Liver (tissue), 9 donors: Measurements from ENCODE around the gene ATG4B. TPM values are rescaled to one million over a fixed set of nuclear protein-coding genes. Genes with fewer than 3 reads are reported as not detected.

Source experiments
- DNase-seq: peaks from one replicate; pipeline ENCODE4 v3.0.0-alpha.2; 2017; ENCODE audit warnings: low spot score
- H3K27ac ChIP-seq, 2 donors: one replicate each; pipeline ENCODE4 v1.7.0; 2013; ENCODE audit warnings: inconsistent platforms in 2 of 2, low read length in 2 of 2, control low read depth in 1 of 2, low read depth in 1 of 2, mild to moderate bottlenecking in 1 of 2
- H3K27me3 ChIP-seq, 4 donors: one replicate each; pipeline versions ENCODE4 v1.6.1 to v1.7.0; 2013; ENCODE audit warnings: low read length in 3 of 4, inconsistent platforms in 1 of 4, mild to moderate bottlenecking in 1 of 4, moderate library complexity in 1 of 4; ENCODE audit not compliant: control insufficient read depth in 4 of 4, insufficient read depth in 4 of 4
- H3K36me3 ChIP-seq, 4 donors: one replicate each; pipeline versions ENCODE4 v1.6.1 to v1.7.0; 2013; ENCODE audit warnings: low read length in 3 of 4, mild to moderate bottlenecking in 3 of 4, low read depth in 1 of 4, moderate library complexity in 1 of 4; ENCODE audit not compliant: control insufficient read depth in 4 of 4, insufficient read depth in 3 of 4
- H3K4me1 ChIP-seq, 4 donors: one replicate each; pipeline versions ENCODE4 v1.6.1 to v1.7.0; 2013; ENCODE audit warnings: low read length in 3 of 4, mild to moderate bottlenecking in 3 of 4, moderate library complexity in 1 of 4; ENCODE audit not compliant: control insufficient read depth in 4 of 4, insufficient read depth in 4 of 4
- H3K4me3 ChIP-seq, 3 donors: one replicate each; pipeline versions ENCODE4 v1.6.1 to v1.7.0; 2013; ENCODE audit warnings: low read length in 3 of 3, control low read depth in 1 of 3, low read depth in 1 of 3, mild to moderate bottlenecking in 1 of 3
- H3K9ac ChIP-seq, 2 donors: one replicate each; pipeline ENCODE4 v1.7.0; 2013; ENCODE audit warnings: low read length in 2 of 2, mild to moderate bottlenecking in 2 of 2, moderate library complexity in 2 of 2, control low read depth in 1 of 2, low read depth in 1 of 2
- H3K9me3 ChIP-seq, 4 donors: one replicate each; pipeline versions ENCODE4 v1.6.1 to v1.7.0; 2013; ENCODE audit warnings: low read length in 3 of 4; ENCODE audit not compliant: control insufficient read depth in 4 of 4
- ATF3 ChIP-seq: IDR thresholded peaks from 2 replicates; pipeline ENCODE4 v1.6.1; 2016; ENCODE audit warnings: antibody characterized with exemption
- CTCF ChIP-seq: fragments of 150-350 bp; IDR thresholded peaks from 2 replicates; pipeline ENCODE4 v1.5.1; 2017; ENCODE audit warnings: improper control_type of control experiment, low read depth, low read length; ENCODE audit not compliant: missing input control
- EGR1 ChIP-seq, 2 donors: IDR thresholded peaks; 2 replicates each; pipeline ENCODE4 v1.6.1; 2016 to 2018; ENCODE audit warnings: antibody characterized with exemption in 2 of 2, low read depth in 2 of 2
- FOXA1 ChIP-seq: IDR thresholded peaks from 2 replicates; pipeline ENCODE4 v1.6.1; 2016; ENCODE audit warnings: antibody characterized with exemption
- FOXA2 ChIP-seq: IDR thresholded peaks from 2 replicates; pipeline ENCODE4 v1.6.1; 2016; ENCODE audit warnings: antibody characterized with exemption
- GABPA ChIP-seq, 2 donors: IDR thresholded peaks in 1 of 2; conservative IDR thresholded peaks in 1 of 2; 2 replicates each; pipeline ENCODE4 v1.6.1; 2016; ENCODE audit warnings: antibody characterized with exemption in 2 of 2, mild to moderate bottlenecking in 1 of 2, moderate library complexity in 1 of 2
- HNF4A ChIP-seq, 2 donors: conservative IDR thresholded peaks; 2 replicates each; pipeline ENCODE4 v1.6.1; 2016; ENCODE audit warnings: antibody characterized with exemption in 2 of 2, mild to moderate bottlenecking in 2 of 2
- HNF4G ChIP-seq: IDR thresholded peaks from 2 replicates; pipeline ENCODE4 v1.6.1; 2016; ENCODE audit warnings: antibody characterized with exemption
- JUND ChIP-seq, 2 donors: IDR thresholded peaks; 2 replicates each; pipeline ENCODE4 v1.6.1; 2016; ENCODE audit warnings: antibody characterized with exemption in 2 of 2
- MAX ChIP-seq: IDR thresholded peaks from 2 replicates; pipeline ENCODE4 v1.6.1; 2016; ENCODE audit warnings: antibody characterized with exemption
- NR2F2 ChIP-seq: IDR thresholded peaks from 2 replicates; pipeline ENCODE4 v1.6.1; 2016; ENCODE audit warnings: antibody characterized with exemption
- REST ChIP-seq: IDR thresholded peaks from 2 replicates; pipeline ENCODE4 v1.6.1; 2016; ENCODE audit warnings: antibody characterized with exemption, mild to moderate bottlenecking
- RXRA ChIP-seq, 2 donors: IDR thresholded peaks; 2 replicates each; pipeline ENCODE4 v1.6.1; 2017 to 2018; ENCODE audit warnings: antibody characterized with exemption in 2 of 2, mild to moderate bottlenecking in 1 of 2
- SP1 ChIP-seq: IDR thresholded peaks from 2 replicates; pipeline ENCODE4 v1.6.1; 2018; ENCODE audit warnings: antibody characterized with exemption, mild to moderate bottlenecking
- TAF1 ChIP-seq: conservative IDR thresholded peaks from 2 replicates; pipeline ENCODE4 v1.6.1; 2016; ENCODE audit warnings: antibody characterized with exemption, mild to moderate bottlenecking
- YY1 ChIP-seq: IDR thresholded peaks from 2 replicates; pipeline ENCODE4 v1.6.1; 2016; ENCODE audit warnings: antibody characterized with exemption, mild to moderate bottlenecking
- ZBTB33 ChIP-seq: IDR thresholded peaks from 2 replicates; pipeline ENCODE4 v1.6.1; 2016; ENCODE audit warnings: antibody characterized with exemption
- WGBS: extraction: QIAGEN DNeasy Blood & Tissue Kit; methylation state at CpG from one replicate; pipeline ENCODE4 v1.1.7; 2013; 5-methylcytosine and 5-hydroxymethylcytosine counted together
- polyA plus RNA-seq, 2 donors: library from polyadenylated mRNA; stranded (reverse) in 1 of 2; unstranded in 1 of 2; fragments of 200-250 nt in 1 of 2; fragments of >200 nt in 1 of 2; fragmentation: Nextera tagmentation in 1 of 2; extraction: Ambion mirVana in 1 of 2; gene quantifications; one replicate each; pipeline versions ENCODE4 v1.2.1 to v1.2.3, GENCODE V29; 2013 to 2015
- total RNA-seq, 2 donors: library from RNA; depleted of rRNA; stranded (reverse); fragments of >200 nt; gene quantifications; one replicate each; pipeline ENCODE4 v1.2.3, GENCODE V29; 2014
- donor health status: healthy.
- donor health status: healthy.
- donor health status: healthy.
- donor health status: healthy.
- donor health status: healthy.

The ATG4B gene
- total and polyA plus RNA-seq, 4 donors = 31.0 to 50.3 (median 37.7) TPM

- DNase-seq = no peak
- Histone ChIP-seq H3K4me1 (peaks cover 10 to 35% (median 30%) of the 10 kb centered on the region in 4 donors), H3K9ac (no peak overlapping the region), H3K4me3 (peak overlapping the region in 1 of 3 donors; percentile 99), H3K9me3 (peaks cover 0 to 2% (median 0%) of the 10 kb centered on the region in 4 donors), H3K36me3 (peaks cover 0 to 2% (median 0%) of the 10 kb centered on the region in 4 donors), H3K27me3 (no peaks in the 10 kb centered on the region), H3K27ac (no peak overlapping the region)
- TF ChIP-seq JUND (IDR thresholded peaks at IDR 0.05) (no peak), RXRA (IDR thresholded peaks at IDR 0.05) (no peak), ATF3 (no peak), HNF4G (no peak), GABPA (IDR thresholded peaks at IDR 0.05 in 1 of 2, conservative IDR thresholded peaks at IDR 0.05 in 1 of 2) (no peak), EGR1 (IDR thresholded peaks at IDR 0.05; ENCODE audit: low read depth in 2 of 2) (no peak), YY1 (no peak), FOXA1 (no peak), NR2F2 (no peak), ZBTB33 (no peak), SP1 (no peak), REST (no peak), MAX (no peak), CTCF (no peak), TAF1 (no peak)
- WGBS = 99% methylated on average over 14 of the region's 14 CpGs
Measured at GRCh38 chr2:241638940-241639339, 1.4 kb downstream of the ATG4B start.

GRCh38 chr2:241639385-241639784, 1.9 kb downstream of the ATG4B start:
- Histone ChIP-seq H3K9ac (no peak overlapping the region), H3K27ac (no peak overlapping the region), H3K9me3 (peaks cover 0 to 2% (median 0%) of the 10 kb centered on the region in 4 donors), H3K36me3 (peaks cover 0 to 2% (median 0%) of the 10 kb centered on the region in 4 donors), H3K4me1 (peaks cover 8 to 35% (median 30%) of the 10 kb centered on the region in 4 donors), H3K4me3 (no peak overlapping the region), H3K27me3 (no peaks in the 10 kb centered on the region)
- DNase-seq = no peak
- 98% methylated on average over 7 of the region's 7 CpGs for WGBS
- no peak for TF ChIP-seq FOXA2
- TF ChIP-seq NR2F2 = no peak
- TF ChIP-seq REST = no peak
- TF ChIP-seq MAX = no peak
- TF ChIP-seq SP1 = no peak
- no peak for TF ChIP-seq RXRA (IDR thresholded peaks at IDR 0.05)
- no peak for TF ChIP-seq TAF1
- TF ChIP-seq JUND (IDR thresholded peaks at IDR 0.05) = no peak
- TF ChIP-seq HNF4A (conservative IDR thresholded peaks at IDR 0.05) = no peak
- TF ChIP-seq EGR1 (IDR thresholded peaks at IDR 0.05; ENCODE audit: low read depth in 2 of 2) = no peak
- TF ChIP-seq FOXA1 = no peak
- no peak for TF ChIP-seq HNF4G
- TF ChIP-seq GABPA (IDR thresholded peaks at IDR 0.05 in 1 of 2, conservative IDR thresholded peaks at IDR 0.05 in 1 of 2) = no peak
- no peak for TF ChIP-seq ATF3
- no peak for TF ChIP-seq YY1
